HG02623 (cell line): Measurements from ENCODE around the gene SH3GLB2.
"Not testable (repeated sequence)": the region's sequence is repeated elsewhere in the genome, so short reads cannot be mapped to it uniquely, and the experiment has no call there.

Experiments used
- ATAC-seq: cut with Tn5 transposase; IDR thresholded peaks from one replicate; pipeline ENCODE4 v1.9.1; 2021; ENCODE audit warnings: moderate library complexity; ENCODE audit not compliant: unreplicated experiment

The SH3GLB2 gene

DNA sequence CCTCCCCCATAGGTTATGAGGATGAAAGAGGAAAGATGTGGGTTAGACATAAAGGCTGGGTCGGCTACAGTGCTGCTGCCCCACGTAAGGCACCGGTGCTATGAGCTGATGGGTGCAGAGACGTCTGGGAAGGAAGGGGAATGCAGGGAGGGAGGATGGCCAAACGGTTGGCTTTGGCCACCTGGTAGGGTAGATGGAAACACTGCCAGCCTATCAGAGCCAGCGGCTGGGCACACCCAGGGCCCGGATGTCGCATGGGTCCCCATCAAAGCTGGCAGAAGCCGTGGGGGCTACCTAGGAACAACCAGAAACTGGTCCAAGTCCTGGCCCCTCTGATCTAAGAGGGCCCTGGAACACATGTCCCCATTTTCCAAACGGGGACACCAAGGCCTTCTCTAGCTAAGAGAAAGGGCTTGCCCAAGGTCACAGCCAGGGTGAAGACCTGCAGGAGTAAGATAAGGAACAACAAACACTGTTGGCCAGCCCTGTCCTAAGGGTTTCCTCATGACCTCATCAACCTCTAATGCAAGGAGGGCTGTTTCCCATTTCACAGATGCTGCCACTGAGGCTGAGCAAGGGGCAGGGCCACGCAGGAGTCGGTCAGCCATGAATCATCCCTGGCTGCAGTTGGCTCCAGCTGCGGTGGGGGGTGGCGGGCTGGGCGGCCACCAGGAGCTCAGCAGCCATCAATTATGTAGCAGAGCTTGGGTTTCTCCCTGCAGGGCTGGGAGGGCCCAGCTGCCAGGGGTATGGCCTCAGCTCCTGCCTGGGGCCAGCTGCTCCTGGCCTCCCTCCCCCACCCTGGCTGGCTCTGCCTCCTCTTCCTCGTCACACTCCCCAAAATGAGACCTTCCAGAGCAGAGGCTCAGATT is 4.9 kb downstream of the SH3GLB2 start:
- no peak for ATAC-seq

DNA sequence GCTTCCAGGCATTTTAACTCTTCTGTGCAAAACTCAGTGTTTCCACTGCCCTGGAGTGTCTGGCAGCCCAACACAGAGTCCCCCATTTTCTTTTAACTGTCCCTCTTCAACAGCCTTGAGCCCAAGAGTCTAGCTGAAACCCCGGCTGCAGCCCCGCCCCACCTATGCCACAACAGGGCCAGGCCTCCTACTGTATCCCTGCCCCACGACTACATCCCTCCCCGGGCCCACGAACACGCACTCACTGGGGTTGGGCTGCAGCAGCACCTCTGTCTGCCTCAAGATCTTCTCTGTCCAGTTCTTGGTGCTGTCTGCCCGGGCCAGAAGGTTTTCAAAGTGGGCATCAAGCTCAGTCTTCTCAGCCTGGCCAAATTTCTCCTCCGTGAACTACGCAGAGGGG is 6.1 kb downstream of the SH3GLB2 start:
- no peak for ATAC-seq

DNA sequence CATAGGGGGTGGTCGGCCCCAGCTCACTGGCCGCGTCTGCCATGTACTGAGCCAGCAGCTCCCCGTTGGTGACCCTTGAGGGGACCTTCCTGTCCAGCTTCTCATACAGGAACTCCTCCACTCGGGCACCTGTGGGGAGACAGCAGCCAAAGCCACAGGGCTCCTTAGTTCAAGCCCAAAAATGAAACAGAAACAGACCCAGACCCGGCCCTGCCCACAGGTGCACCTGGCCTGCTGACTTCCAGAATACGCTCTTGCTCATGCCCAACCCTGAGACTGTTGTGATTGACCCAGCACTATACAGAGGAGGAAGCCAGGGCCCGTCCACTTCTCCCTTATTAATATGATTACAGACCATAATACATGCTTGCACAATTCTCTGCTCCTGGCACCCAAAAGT is 7.0 kb downstream of the SH3GLB2 start:
- ATAC-seq, result no peak

GRCh38 chr9:129014608-129015007 is 13.5 kb downstream of the SH3GLB2 start:
- no peak for ATAC-seq

DNA sequence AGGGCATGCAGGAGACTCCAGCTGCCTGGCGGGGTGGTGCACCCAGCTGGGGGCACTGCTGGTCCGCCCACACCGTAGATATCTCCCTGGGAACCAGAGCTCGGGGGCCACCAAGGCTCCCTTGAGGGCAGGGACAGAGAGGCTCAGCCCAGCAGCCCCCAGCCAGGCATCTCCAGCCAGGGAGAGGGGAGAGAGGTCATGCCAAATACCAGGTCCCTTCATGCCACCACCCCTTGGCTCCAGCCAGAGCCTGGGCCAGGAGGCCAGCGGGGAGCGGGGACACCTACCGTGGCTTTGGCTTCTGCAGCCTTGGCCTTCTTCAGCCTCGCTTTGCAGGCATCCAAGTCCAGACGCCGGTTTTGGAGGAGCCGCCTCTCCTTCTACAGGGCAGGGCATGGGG is 14.0 kb downstream of the SH3GLB2 start:
- no peak for ATAC-seq

GRCh38 chr9:129013674-129014073 is 14.5 kb downstream of the SH3GLB2 start:
- no peak for ATAC-seq

DNA sequence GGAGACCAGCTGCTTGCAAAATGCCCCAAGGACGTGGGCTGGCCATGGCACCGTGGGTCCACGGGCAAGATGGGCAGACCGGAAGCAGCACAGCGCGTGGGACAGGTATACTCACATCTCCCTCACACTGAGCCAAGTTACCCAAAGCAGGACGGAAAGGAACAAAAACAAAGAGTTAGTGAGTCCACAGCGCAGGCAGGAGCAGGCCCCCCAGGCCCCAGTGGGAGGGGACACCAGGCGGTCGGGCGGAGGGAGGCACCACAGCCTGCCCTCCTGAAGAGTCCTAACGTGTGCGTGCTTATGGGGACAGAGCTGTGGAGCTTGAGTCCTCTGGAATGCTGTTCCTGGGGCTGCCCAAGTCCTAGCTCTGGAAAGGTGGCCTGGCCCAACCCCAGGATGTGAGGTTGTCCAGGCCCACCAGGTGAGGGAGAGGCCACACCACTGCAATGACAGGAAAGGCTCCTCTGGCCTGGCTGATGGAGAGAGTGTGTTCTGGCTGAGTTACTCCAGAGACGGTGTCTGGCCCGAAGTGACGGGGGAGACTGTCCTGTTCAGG is 15.2 kb downstream of the SH3GLB2 start:
- no peak for ATAC-seq

- no peak for ATAC-seq
Observed at GRCh38 chr9:129012343-129012742, 15.8 kb downstream of the SH3GLB2 start.

GRCh38 chr9:129011761-129012181 is 16.4 kb downstream of the SH3GLB2 start:
- no peak for ATAC-seq

- no peak for ATAC-seq
Observed at GRCh38 chr9:129011170-129011569, 17.0 kb downstream of the SH3GLB2 start.

DNA sequence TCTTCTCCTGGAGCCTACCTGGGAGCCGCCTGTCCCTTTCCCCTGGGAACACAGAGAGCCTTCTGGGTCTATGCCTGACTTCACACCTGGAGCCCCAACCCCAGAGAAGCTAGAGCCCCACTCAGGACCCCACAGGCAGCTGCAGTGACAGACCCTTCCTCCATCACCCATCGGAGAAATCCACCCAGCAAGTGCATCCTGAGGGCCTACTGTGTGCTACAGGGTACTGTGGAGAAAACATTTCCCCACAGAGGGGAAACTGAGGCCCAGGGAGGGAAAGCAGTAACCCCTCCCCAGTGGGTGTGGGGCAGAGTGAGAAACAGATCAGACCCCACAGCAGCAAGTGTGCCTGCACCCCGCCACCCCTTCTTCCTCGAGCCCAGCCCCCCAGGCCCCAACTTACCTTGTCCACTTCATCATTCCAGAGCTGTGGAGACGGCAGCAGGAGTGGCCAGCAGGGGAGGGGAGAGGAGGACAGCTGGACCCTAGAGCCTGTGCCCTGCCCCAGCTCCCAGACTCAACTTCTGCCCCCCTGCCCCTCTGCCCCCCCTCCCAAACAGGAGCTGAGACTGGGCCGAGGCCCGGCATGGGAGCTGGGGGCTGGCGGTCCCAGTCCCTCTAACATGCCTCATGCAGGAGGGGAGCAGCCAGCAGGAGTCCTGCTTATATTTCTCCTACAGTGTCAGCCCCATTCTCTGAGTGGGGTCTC is 17.7 kb downstream of the SH3GLB2 start:
- no peak for ATAC-seq

DNA sequence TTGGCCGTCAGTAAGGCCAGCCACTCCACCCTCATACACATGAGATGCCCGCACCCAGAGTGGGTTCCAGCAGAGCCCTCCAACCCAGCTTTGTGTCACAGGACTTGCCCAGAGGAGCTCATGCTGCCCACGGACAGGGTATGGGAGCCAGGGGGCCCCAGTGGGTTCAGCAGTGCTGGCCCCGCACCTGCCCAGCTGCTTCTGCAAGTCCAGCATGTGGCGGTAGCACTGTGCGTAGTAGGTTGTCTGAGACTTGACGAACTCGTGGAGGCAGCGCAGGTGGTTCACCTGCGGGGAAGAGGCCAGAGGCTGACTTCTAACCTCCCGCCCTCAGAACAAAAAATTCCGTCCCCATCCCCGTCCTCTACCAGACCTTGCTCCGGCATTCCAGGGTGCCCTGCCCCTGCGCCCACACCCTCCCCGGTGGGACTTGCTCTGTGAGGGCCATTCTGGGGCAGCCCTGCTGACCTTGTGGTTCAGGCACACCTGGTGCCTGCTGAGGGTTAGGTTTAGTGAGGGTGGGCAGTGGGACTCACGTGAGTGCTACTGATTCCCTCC is 18.5 kb downstream of the SH3GLB2 start:
- ATAC-seq, result no peak

GRCh38 chr9:129008986-129009583 is 19.0 kb downstream of the SH3GLB2 start:
- ATAC-seq, result no peak

- no peak for ATAC-seq
Observed at GRCh38 chr9:129008469-129008965, 19.6 kb downstream of the SH3GLB2 start.

GRCh38 chr9:129007766-129008468 is 20.2 kb downstream of the SH3GLB2 start:
- no peak for ATAC-seq

GRCh38 chr9:129007035-129007765 is 20.9 kb downstream of the SH3GLB2 start:
- no peak for ATAC-seq

GRCh38 chr9:129006328-129007034 is 21.6 kb downstream of the SH3GLB2 start:
- ATAC-seq, result no peak

- no peak for ATAC-seq
Observed at GRCh38 chr9:129005336-129005997, 22.7 kb downstream of the SH3GLB2 start.

- ATAC-seq, result not testable (repeated sequence)
Observed at GRCh38 chr9:129004173-129004572, 24.0 kb downstream of the SH3GLB2 start.
